HG03342 (cell line): Measurements from ENCODE around the gene ZP2.
"Not testable (repeated sequence)": the region's sequence is repeated elsewhere in the genome, so short reads cannot be mapped to it uniquely, and the experiment has no call there.

ENCODE experiments used
- ATAC-seq: cut with Tn5 transposase; IDR thresholded peaks from one replicate; pipeline ENCODE4 v1.9.1; 2021; ENCODE audit warnings: mild to moderate bottlenecking, moderate library complexity; ENCODE audit not compliant: unreplicated experiment

The ZP2 gene

GRCh38 chr16:21211486-21211885 lies at the start of gene ZP2:
Gene ZP2 (minus strand): TSS chr16:21211574. CDS start chr16:21211547, 27 bp downstream.
- ATAC-seq: no peak

DNA sequence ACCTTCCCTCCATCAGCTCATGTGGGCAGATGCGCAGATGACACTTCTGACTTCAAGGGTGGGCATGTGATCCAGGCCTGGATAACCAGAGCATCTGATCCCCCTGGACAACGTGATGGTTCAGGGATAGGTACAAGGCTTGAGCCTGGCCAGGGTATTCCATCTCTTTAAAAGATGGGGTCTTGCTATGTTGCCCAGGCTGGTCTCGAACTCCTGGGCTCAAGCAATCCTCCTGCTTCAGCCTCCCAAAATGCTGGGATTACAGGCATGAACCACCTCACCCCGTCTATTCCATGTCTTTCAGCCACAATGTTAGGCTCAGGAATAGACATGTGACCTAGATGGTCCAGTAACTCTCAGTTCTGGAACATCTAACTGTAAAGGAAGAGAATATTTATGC lies 45.9 kb upstream of the ZP2 start:
- ATAC-seq: no peak

DNA sequence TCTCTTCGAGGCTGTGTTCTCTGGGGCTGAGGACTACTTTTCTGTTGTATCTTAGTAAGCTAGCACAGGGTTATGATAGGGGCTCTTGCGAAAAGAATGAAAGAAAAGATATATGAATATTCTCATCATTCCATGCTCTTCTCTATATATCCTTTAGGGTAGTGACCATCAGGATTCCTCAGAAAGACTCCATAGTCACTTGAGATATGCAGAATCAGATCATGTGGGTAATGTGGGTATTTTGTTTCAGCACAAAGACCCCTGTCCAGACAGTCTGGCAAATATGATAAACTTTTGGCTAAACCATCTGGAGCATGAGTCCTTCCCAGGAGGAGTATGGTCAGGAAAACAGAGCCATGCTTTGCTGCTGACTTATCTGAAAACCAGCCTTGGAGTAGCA lies 45.3 kb upstream of the ZP2 start:
- ATAC-seq: no peak

GRCh38 chr16:21253470-21253869 lies 42.1 kb upstream of the ZP2 start:
- no peak for ATAC-seq

DNA sequence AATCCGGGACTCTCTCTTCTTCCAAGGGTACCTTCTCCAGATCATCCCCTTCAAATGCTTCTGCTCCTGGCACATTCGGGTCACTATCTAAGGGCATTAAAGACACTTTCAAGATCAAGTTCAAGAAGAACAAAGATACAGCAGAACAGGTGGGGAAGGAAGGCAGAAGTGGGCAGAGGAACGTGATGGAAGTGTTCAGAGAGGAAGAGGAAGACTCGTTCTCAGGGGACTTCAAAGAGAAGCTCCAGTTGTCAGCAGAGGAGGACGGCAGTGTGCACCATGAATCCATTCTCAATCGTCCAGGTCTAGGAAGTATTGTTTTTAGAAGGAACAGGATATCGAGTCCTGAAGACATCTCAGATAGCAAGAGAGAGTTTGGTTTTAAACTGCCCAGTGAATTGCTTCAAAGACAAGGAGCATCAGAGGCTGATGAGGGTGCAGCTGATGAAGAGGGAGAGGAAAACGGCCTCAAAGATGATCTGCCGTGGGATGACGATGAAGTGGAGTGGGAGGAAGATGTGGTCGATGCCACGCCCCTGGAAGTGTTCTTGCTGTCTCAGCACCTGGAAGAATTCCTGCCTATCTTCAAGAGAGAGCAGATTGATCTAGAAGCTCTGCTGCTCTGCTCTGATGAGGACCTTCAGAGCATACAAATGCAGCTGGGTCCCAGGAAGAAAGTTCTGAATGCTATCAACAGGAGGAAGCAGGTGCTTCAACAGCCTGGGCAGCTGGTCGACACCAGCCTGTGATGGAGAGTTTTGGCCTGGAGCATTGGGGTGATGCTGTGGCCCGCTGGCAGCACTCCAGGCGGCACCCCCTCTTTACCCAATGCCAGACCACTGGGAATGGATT lies 38.9 kb upstream of the ZP2 start:
- ATAC-seq: no peak

DNA sequence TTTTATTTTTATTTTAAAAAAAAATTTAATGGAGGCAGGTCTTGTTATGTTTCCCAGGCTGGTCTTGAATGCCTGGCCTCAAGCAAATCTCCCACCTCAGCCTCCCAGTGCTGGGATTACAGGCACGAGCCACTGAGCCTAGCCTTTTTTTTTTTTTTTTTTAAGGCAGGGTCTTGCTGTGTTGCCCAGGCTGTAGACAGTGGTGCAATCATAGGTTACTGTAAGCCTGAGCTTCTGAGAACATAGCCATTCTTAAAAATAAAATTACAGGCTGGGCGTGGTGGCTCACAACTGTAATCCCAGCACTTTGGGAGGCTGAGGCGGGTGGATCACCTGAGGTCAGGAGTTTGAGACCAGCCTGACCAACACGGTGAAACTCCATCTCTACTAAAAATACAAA lies 36.8 kb upstream of the ZP2 start:
- not testable (repeated sequence) for ATAC-seq

DNA sequence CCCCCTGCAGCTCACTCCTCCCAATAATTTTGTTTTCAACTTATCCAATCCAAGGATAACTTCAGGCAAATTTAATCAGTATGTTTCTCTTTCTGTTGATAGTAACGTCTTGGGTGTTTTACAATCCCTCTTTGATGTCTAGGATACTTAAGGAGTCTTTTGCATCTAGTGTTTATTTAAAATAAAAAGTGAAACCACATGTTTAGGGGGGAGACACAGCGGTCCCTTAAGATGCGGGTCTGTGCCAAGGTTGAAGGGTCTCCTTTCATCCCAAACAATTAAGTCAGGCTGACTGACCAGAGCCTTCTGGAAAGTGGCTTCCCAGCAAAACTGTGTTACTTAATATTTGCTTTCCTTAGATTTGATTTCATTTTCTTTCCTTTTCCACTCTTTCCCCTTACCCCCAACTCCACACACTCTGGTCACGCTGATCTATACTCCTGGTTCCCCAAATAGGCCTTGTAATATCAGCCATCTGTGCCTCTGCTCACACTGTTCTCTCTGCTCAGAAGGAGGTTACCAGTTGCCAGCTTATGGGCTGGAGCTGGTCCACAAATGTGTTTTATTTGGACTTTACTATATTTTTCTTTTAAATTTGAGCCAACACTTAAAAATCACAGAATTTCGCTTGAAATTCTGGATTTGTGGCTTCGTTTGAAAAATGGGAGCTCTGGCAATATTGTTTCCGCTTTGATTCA lies 33.3 kb upstream of the ZP2 start:
- no peak for ATAC-seq

DNA sequence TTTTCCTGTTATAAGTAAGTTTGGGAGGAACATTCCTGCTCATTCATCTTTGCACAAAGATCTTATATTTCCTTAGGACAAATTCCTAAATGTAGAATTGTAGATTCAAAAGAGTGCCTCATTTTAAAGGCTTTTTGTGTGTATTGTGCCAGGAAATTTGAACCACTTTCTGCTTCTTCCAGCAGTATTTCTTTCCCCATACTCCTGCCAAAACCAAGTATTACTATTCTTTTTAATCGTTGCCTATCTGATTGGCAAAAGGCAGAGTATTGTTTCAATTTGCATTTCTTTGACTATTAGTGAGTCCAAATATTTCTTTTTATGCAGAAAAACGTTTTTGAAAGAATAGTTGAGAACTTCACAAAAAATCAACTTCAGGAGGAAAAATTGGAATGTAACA lies 31.4 kb upstream of the ZP2 start:
- no peak for ATAC-seq

- ATAC-seq: no peak
Measured at GRCh38 chr16:21239646-21240045, 28.3 kb upstream of the ZP2 start.

GRCh38 chr16:21236831-21237230 lies 25.5 kb upstream of the ZP2 start:
- ATAC-seq: no peak

DNA sequence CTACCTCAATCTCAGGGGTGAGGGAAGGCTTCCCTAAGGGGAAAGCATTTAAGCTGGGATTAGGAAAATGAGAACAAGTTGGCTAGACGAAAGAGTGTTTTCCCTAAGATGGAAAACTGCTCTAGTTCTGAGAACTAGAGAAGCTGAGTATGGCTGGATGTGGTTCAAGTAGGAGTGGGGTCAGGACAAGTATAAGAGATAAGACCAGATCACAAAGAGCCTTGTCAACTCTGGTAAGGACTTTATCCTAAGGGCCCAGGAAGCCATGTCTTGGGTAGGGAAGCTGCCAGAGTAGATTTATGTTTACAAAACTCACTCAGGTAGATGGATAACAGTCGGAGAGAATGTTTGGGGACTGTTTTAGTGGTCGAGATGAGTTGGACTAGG lies 23.8 kb upstream of the ZP2 start:
- no peak for ATAC-seq

GRCh38 chr16:21233521-21234150 lies 22.3 kb upstream of the ZP2 start, which contains the start of gene ANKS4B:
Gene ANKS4B (plus strand): TSS chr16:21233699. CDS start chr16:21233738, 39 bp downstream.
- ATAC-seq: no peak

GRCh38 chr16:21233045-21233520 lies 21.7 kb upstream of the ZP2 start:
- no peak for ATAC-seq

DNA sequence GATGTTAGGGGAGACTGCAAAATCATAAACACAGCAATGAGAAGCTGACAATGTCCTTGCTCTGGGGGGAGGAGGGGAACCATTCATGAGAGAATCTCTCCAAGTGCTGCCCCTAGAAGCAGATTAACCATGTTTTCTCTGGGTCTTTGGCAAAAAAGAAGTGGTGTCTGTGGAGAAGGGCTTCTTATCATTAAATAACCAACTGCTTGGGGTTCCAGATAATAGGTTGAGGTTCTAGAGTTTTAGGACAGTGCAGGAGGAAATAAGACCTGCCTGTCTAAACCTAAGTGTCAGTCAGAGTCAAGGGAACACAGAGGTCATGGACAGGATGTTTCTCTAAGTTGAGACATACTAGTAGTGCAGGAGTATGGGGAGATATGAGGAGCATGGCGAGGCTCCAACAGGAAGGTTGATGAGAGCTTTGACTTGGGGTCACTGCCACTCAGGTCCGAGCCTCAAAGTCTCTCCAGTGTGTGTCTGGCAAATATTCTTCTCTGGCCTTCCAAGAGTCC lies 17.0 kb upstream of the ZP2 start:
- no peak for ATAC-seq

- ATAC-seq: no peak
Measured at GRCh38 chr16:21227866-21228265, 16.5 kb upstream of the ZP2 start.

DNA sequence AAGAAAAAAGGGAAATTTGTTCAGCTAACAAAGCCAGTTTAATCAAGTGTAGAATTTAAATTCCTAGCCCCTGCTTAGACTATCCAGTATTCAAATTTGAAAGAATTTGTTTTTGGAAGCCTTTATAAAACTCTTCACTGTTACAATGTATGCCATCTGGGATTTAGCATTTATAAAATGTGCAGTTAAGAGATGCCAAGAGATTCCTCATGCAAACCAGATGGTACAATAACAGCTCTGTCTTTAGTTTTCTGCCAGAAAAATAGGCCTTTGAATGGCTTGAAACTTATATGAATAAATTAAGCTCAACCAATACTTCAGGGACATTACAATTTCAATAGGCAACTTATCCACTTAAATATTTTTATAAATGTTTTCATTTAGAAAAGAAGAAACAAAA lies 15.4 kb upstream of the ZP2 start:
- no peak for ATAC-seq

DNA sequence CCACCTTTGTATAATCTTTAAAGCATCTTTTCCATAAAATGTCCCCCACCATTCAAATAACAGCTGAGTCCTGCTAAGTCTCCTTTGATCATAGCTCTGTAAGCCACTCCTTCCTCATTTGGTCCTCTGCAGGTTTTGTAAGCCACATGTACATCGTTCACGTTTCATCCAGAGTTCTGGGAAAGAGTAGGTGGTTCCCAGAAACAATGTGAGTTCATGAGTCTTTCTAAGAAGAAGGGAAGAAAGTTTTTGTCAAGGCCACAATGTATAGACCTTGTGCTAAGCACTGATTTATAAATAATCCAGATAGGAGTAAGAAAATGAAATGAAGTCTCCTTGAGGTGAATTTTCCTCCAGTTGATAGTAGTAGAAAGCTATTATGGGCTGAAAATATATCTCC lies 13.4 kb upstream of the ZP2 start:
- no peak for ATAC-seq

GRCh38 chr16:21223787-21224186 lies 12.4 kb upstream of the ZP2 start:
- no peak for ATAC-seq

GRCh38 chr16:21222495-21223337 lies 11.3 kb upstream of the ZP2 start:
- ATAC-seq: no peak

GRCh38 chr16:21219551-21219950 lies 8.2 kb upstream of the ZP2 start:
- ATAC-seq: no peak

GRCh38 chr16:21218153-21218552 lies 6.8 kb upstream of the ZP2 start:
- ATAC-seq: no peak
